WTC11 (cell line): Measurements from ENCODE around the gene TMEM178B.

Source experiments
- GABPB1 ChIP-seq: sonication (generic); formaldehyde crosslinking; IDR thresholded peaks from 2 replicates; pipeline ENCODE4 v1.8.1; 2023; ENCODE audit warnings: mild to moderate bottlenecking, missing genetic modification reagents
- MAX ChIP-seq: sonication (generic); formaldehyde crosslinking; IDR thresholded peaks from 2 replicates; pipeline ENCODE4 v1.8.0; 2022; ENCODE audit warnings: mild to moderate bottlenecking, missing genetic modification reagents

- no peak for TF ChIP-seq MAX (CRISPR knock-in tag)
- no peak for TF ChIP-seq GABPB1 (CRISPR knock-in tag)
These were observed 301.6 kb downstream of the TMEM178B start for GRCh38 chr7:141375442-141375841.
